GM19395 (cell line): ENCODE results near the gene DAAM1.

Experiments
- ATAC-seq: cut with Tn5 transposase; IDR thresholded peaks from one replicate; pipeline ENCODE4 v1.9.1; 2021; ENCODE audit warnings: mild to moderate bottlenecking, moderate library complexity; ENCODE audit not compliant: unreplicated experiment

The DAAM1 gene

GRCh38 chr14:59334253-59334652 is 145.8 kb downstream of the DAAM1 start:
- ATAC-seq = no peak

DNA sequence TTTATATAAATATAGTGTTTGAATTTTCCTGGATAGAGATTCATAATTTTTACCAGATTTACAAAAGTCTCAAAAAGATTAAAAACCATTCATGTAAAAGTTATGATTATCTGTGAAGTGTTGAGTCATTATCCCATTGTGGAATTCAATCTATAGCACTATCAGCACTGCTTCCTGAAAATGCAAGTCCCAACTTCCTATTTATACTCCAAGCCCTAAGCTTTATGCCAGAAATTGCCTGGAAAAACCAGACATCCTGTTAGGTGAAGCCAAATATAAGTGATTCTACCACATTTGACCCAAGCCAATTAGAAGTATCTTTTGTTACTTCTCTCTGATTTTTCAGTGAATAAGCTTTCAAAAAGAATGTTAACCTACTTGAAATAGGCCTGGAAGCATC is 147.6 kb downstream of the DAAM1 start:
- ATAC-seq = no peak

- ATAC-seq = no peak
These were observed 148.2 kb downstream of the DAAM1 start for GRCh38 chr14:59336706-59337105.

DNA sequence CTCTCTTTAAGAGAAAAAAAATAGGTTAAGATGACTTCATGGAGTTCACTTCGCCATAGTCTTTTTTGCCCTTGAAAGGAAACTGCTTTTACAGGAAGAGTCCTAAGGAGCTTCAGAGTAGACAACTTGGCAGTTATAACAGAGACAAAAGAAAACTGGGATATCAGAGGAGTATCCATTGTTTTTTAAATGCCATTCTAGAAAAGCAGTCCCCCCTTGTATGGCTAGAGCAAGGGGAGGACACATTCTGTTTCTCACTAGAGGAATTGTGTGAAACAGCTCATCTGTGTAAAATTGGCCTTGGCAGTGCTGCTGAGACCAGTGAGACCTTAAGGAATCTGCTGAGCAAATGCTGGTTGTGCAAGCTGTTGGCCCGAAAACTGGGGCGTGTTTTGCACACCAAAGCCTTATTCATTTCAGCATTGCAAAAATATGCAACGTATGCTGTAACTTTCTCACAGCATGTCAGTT is 148.7 kb downstream of the DAAM1 start:
- no peak for ATAC-seq

GRCh38 chr14:59338761-59339160 is 150.3 kb downstream of the DAAM1 start:
- no peak for ATAC-seq

- no peak for ATAC-seq
These were observed 151.3 kb downstream of the DAAM1 start for GRCh38 chr14:59339524-59340330.

- no peak for ATAC-seq
These were observed 153.5 kb downstream of the DAAM1 start for GRCh38 chr14:59341858-59342477.

DNA sequence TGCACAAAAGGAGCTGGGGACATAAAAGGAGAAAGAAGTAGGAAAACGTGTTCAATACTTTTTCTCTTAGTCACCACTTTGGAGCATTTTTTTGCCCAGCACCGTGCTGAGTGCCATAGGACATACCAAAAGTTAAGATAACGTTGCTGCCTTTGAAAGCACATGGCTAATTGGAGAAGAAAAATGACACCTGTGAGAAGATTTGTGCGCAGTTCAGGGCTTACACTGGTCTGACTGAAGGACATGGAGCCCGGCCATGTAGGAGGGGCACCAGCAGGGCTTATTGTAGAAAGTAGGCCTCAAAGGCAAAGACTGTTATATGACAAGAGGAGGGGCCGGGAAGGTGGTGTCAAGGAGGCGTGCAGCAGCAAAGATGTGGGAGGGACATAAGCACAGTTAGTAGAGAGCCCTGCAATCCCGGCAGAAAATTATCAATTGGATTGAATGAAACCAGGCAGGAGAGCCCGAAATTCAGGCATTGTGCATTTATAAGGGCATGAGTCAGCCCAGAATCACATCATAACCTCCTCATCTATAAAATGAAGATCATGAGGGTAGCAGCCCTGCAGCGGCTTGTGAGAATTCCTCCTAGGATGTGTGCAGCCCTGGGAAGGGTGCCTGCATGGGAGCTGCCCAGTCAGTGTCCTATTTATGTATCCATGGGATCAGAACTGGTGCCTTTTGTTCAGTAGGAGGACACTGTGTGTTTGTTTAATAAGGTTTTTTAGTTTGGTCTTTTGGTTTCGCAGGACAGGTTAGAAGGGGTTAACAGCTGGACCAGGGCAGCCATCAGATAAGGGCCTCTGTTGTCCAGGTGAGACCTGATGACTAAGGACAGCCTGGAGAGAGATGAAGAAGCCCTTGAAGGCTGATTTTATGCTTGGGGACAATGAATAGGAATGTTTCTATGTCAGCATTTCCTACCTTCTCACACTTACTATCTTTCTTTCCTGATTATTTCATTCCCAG is 154.3 kb downstream of the DAAM1 start:
- ATAC-seq = no peak

- no peak for ATAC-seq
These were observed 155.1 kb downstream of the DAAM1 start for GRCh38 chr14:59343585-59343984.

- ATAC-seq = no peak
These were observed 155.5 kb downstream of the DAAM1 start for GRCh38 chr14:59344016-59344415.

DNA sequence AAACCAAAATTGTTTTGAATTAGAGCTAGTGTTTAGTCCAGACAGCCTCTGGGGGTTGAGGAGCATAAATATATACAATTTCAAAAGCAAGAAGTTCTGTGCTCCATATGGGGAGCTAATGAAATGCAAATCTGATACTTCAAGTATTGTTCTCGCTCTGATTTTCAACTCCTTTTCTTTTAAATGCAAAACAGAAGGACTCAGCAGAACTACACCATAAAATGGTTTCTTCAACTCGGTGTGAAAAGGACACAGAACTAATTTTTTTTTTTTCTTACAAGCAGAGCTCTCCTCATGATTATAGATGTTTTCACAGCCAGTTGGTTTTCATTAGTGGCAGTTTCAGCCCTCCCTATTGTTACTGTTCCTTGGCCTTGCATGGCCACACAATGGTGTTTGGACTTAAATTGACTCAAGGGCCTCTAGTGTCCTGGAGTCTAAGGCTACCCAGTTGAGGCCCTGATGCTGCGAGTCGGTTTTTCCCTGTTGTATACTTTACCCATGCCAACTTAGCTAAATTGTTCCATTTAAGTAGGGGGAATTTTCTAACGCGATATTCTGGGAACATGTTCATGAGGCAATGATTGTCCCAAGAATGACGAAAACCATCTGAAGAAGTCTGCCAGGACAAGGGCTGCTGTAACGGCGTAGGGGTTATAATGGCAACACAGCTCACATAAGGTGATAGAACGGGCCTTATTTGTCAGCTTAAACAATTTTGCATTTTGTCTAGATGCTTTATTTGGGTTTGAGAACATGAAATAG is 156.4 kb downstream of the DAAM1 start:
- ATAC-seq = no peak

- ATAC-seq = no peak
These were observed 157.9 kb downstream of the DAAM1 start for GRCh38 chr14:59346329-59346728.

DNA sequence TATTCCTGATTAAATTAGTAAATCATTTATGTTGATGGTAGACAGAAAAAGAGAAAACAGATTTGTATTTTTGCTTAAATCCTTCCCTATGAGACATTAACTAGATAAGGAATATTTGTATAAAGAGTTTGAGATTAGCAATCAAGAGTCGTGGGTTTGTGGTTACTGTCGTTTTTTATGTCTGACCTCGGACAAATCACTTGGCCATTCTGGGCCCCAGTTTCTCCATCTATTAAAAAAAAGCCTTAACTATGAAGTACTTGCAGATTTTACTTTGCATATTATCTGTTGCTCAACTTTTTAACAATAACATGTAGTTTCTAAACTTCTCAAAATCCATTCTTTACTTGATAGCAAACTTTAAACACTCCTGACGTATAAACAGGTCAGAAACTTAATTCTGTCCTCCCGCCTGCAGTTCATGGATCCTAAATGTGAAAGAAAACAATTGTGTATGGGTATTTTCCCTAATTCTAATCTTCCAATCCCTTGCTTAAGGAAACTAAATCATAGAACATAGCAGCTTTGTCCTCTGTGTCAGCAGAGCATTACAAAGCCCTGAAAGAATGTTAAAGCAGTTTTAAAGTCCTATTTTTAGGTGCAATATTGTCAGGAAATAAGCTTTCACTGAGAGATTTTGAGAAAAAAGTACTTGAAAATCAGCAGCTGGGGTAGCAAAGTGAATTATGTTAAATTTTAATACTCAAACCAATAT is 158.5 kb downstream of the DAAM1 start:
- no peak for ATAC-seq

GRCh38 chr14:59347511-59347900 is 159.0 kb downstream of the DAAM1 start:
- no peak for ATAC-seq

DNA sequence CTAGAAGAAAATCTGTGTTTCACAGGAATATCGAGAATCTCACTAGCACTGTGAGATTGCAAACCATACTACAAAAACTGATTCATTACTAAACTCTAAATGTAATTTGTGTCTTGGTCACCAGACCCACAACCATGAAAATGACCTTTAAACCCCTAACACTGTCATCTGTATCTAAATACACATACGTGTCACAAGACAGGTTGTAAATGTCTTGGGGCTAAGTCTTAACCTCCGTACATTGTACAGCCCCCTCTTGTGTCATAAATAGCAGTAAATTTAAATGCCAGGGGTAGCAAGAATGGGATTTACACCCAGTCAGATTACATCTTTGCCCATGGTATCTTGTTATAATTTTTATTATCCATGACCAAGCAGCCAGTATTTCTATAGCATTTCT is 159.4 kb downstream of the DAAM1 start:
- no peak for ATAC-seq

DNA sequence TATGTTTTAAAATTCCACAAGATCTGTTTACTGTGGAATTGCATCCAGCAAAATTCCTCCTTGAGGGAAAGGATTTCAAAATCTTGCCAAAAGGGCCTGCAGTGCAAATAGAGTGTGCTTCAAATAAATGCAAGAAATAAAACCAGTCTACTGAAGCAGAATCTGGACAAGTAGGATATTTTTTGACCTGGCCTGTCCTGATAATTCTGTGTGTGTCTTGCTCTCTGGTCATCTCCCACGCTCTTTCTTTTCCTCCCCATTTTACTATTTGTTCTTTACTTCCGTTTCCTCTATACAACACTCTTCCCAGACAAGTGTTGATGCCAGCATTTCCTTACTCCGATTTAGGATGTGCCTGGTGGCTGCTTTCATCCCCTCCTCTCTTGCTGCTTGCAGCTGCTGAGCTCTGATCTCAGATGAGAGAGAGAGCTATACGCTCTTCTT is 160.8 kb downstream of the DAAM1 start:
- ATAC-seq = no peak

DNA sequence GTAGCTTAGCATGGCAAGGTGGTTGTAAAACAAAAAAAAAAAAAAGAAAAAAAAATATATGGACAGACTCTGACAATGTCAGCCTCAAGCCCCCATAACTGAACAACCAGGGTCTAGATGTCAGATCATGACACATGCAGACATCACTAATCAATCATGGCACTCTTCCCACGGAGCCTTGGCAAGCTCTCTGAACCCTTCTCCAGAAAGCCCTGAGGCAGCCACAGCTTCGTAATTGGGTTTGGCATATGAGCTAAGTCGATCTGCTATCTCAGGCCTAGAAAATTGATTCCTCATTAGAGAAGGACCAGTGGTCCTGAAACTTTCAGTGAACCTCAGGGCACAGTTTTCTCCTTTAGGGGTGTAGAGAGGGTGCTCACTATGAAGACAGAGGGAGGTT is 164.5 kb downstream of the DAAM1 start:
- no peak for ATAC-seq

DNA sequence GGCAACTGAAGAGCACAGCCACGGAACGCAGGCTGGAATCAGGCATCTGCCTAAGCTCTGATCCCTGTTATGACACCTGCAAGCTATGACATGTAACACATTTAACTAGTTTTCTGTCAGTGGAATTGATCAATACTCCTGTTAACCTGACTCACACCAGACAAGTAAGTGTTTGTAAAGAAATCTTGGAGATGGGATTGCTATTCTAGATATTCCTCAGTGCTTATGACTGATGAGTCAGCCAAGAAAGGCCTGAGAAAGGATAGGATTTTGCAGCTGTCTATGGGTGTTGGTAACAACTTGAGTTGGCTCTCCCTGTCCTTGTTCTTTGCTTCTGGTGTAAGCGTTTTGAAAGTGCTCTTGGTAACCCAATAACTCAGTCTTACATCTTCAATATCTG is 166.2 kb downstream of the DAAM1 start:
- ATAC-seq = no peak

GRCh38 chr14:59355091-59355490 is 166.6 kb downstream of the DAAM1 start:
- no peak for ATAC-seq

DNA sequence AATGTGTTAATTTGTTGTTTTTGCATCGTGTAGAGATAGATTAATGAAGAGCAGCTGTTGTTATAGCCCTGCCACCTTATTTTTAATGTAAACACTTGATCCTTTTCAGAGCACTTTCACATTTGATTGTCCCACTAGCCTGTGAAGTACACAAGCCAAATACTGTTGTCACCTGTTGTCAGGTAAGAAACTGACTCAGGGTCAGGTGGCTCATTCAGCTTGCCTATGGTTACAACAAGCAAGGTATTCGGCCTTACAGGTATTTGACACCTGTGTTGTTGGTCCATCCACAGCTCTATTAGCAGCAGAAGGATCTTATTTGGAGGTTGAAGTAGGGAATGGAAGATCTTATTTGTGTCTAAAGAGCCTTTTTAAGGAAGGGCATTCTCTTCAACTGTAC is 167.8 kb downstream of the DAAM1 start:
- ATAC-seq = peak; percentile 38
